HepG2 (cell line): ENCODE measurements around the gene HARS2. TPM values are rescaled to one million over a fixed set of nuclear protein-coding genes. Genes with fewer than 3 reads are reported as not detected.

Experiments
- ATAC-seq: fragments of 200-7000 bp; cut with Tn5 transposase; 3 replicates; pipeline ENCODE4 v1.9.1; 2020; ENCODE audit warnings: mild to moderate bottlenecking, moderate library complexity
- BruUV-seq: library from RNA; stranded (reverse); fragments of 400-500 nt; replicated peaks from 2 replicates; lab custom pipeline; 2021; lab: Mats Ljungman, UMichigan
- CTCF ChIA-PET: fragments of 300-600 bp; formaldehyde crosslinking; extraction: SDS; loops from one replicate; lab custom pipeline; 2021; ENCODE audit warnings: low total read pairs, inconsistent platforms, low intra/inter-chr PET ratio; lab: Yijun Ruan, JAX
- POLR2A ChIA-PET: fragments of 350-600 bp; sonication (Branson Sonifier 250); formaldehyde crosslinking; loops from one replicate; lab custom pipeline; 2020; ENCODE audit warnings: antibody characterized with exemption, inconsistent platforms; lab: Yijun Ruan, JAX
- DNase-seq: peaks from one replicate; pipeline ENCODE4 v3.0.0-alpha.2; 2015; ENCODE audit warnings: low spot score
- FAIRE-seq: peaks from 3 replicates; lab custom pipeline; 2011; peaks lifted over from hg19 to GRCh38; lab: Jason Lieb, UNC
- H2AFZ ChIP-seq: one replicate; pipeline ENCODE4 v1.6.1; 2011; ENCODE audit warnings: low read length, inconsistent platforms
- H3K27ac ChIP-seq: fragments of 300-600 bp; 3 replicates; pipeline ENCODE4 v1.8.0; 2011; ENCODE audit warnings: mixed run types, mild to moderate bottlenecking, mixed read lengths, low read length, inconsistent platforms; ENCODE audit not compliant: insufficient read depth; ENCODE audit errors: extremely low read length
- H3K27me3 ChIP-seq, 2 experiments: fragments of 200-600 bp in 1 of 2; 2 replicates in 1 of 2; 3 replicates in 1 of 2; pipeline versions ENCODE4 v1.6.0 to v1.8.0; 2011; ENCODE audit warnings: low read length in 2 of 2, mild to moderate bottlenecking in 2 of 2, moderate library complexity in 2 of 2, inconsistent platforms in 1 of 2; ENCODE audit not compliant: insufficient read depth in 2 of 2, control insufficient read depth in 1 of 2
- H3K36me3 ChIP-seq, 2 experiments: fragments of 200-600 bp in 1 of 2; replicated peaks in 1 of 2; 2 replicates in 1 of 2; 3 replicates in 1 of 2; pipeline versions ENCODE4 v1.5.1 to v1.8.0; 2011; ENCODE audit warnings: low read length in 2 of 2, inconsistent platforms in 1 of 2; ENCODE audit not compliant: insufficient read depth in 2 of 2, control insufficient read depth in 1 of 2
- H3K4me1 ChIP-seq: 2 replicates; pipeline ENCODE4 v1.5.1; 2012; ENCODE audit warnings: low read length, inconsistent platforms; ENCODE audit not compliant: insufficient read depth
- H3K4me2 ChIP-seq: 2 replicates; pipeline ENCODE4 v1.6.0; 2011; ENCODE audit warnings: low read depth, low read length, inconsistent platforms
- H3K4me3 ChIP-seq, 3 experiments: fragments of 200-600 bp in 1 of 3; sonication (generic), shearing (Covaris generic) in 1 of 3; replicated peaks in 1 of 3; 2 replicates each; pipeline ENCODE4 v1.5.1; 2011 to 2016; ENCODE audit warnings: low read length in 3 of 3, inconsistent platforms in 2 of 3, low read depth in 2 of 3, mild to moderate bottlenecking in 2 of 3, control low read depth in 1 of 3, mixed read lengths in 1 of 3; ENCODE audit not compliant: insufficient read depth in 1 of 3
- H3K79me2 ChIP-seq: one replicate; pipeline ENCODE4 v1.6.1; 2011; ENCODE audit warnings: low read length, inconsistent platforms; ENCODE audit not compliant: insufficient read depth
- H3K9ac ChIP-seq: 2 replicates; pipeline ENCODE4 v1.6.0; 2011; ENCODE audit warnings: mild to moderate bottlenecking, low read depth, low read length, inconsistent platforms; ENCODE audit not compliant: insufficient read depth
- H3K9me3 ChIP-seq: 2 replicates; pipeline ENCODE4 v1.5.1; 2012; ENCODE audit warnings: mild to moderate bottlenecking, low read length
- H4K20me1 ChIP-seq: 2 replicates; pipeline ENCODE4 v1.6.0; 2011; ENCODE audit warnings: inconsistent platforms, mild to moderate bottlenecking, low read length, moderate library complexity; ENCODE audit not compliant: insufficient read depth
- CEBPB ChIP-seq: IDR thresholded peaks from 2 replicates; pipeline ENCODE4 v1.6.1; 2011; ENCODE audit warnings: low read depth, low read length, improper control_type of control experiment, borderline replicate concordance
- FOXK1 ChIP-seq: sonication (generic); formaldehyde crosslinking; IDR thresholded peaks from 2 replicates; pipeline ENCODE4 v1.4.0; 2020; ENCODE audit warnings: low read depth, missing genetic modification reagents, borderline replicate concordance
- HNF4G ChIP-seq, 2 experiments: sonication (generic) in 1 of 2; formaldehyde crosslinking in 1 of 2; IDR thresholded peaks; 2 replicates each; pipeline versions ENCODE4 v1.4.0 to v1.6.1; 2011 to 2020; ENCODE audit warnings: borderline replicate concordance in 2 of 2, low read depth in 2 of 2, mild to moderate bottlenecking in 2 of 2, low read length in 1 of 2, missing genetic modification reagents in 1 of 2, moderate library complexity in 1 of 2
- ZFP62 ChIP-seq: sonication (generic); formaldehyde crosslinking; IDR thresholded peaks from 2 replicates; pipeline ENCODE4 v1.4.0; 2020; ENCODE audit warnings: missing genetic modification reagents
- ZNF121 ChIP-seq: sonication (generic); formaldehyde crosslinking; IDR thresholded peaks from 2 replicates; pipeline ENCODE4 v1.5.0; 2020; ENCODE audit warnings: mild to moderate bottlenecking, missing genetic modification reagents
- ZNF317 ChIP-seq: sonication (generic); formaldehyde crosslinking; IDR thresholded peaks from 2 replicates; pipeline ENCODE4 v1.5.0; 2020; ENCODE audit warnings: mild to moderate bottlenecking, missing genetic modification reagents
- ZNF720 ChIP-seq: sonication (generic); formaldehyde crosslinking; IDR thresholded peaks from 2 replicates; pipeline ENCODE4 v1.4.0; 2020; ENCODE audit warnings: missing genetic modification reagents
- WGBS: methylation state at CpG from one replicate; pipeline ENCODE4 v1.1.6; 2017; ENCODE audit warnings: low lambda C conversion rate; 5-methylcytosine and 5-hydroxymethylcytosine counted together
- in situ Hi-C: cut with HindIII; loops from 2 replicates; pipeline ENCODE4 v1.10.0; 2017; ENCODE audit warnings: low pct_unique_long_range_greater_than_20kb; ENCODE audit not compliant: extremely low pct_ligation_motif_present
- intact Hi-C: fragments of 100-400 bp; cut with micrococcal nuclease; formaldehyde crosslinking; loops from one replicate; pipeline ENCODE4 v1.10.0; 2022; ENCODE audit not compliant: unreplicated experiment
- polyA plus RNA-seq, 8 experiments: library from polyadenylated mRNA; depleted of rRNA in 3 of 8; stranded (reverse) in 7 of 8; unstranded in 1 of 8; fragments of >200 nt; fragmentation: Illumina TruSeq in 4 of 8; extraction: Trizol in 4 of 8; gene quantifications; 2 replicates each; pipeline versions ENCODE4 v1.2.1 to v1.2.3, GENCODE V29; 2011 to 2016; ENCODE audit warnings: low read depth in 4 of 8, missing spikeins in 1 of 8, mixed read lengths in 1 of 8; ENCODE audit not compliant: insufficient read depth in 1 of 8
- total RNA-seq, 5 experiments: library from RNA; depleted of rRNA; stranded (reverse); fragments of >200 nt; fragmentation: Illumina TruSeq; extraction: Trizol; gene quantifications; 2 replicates each; pipeline ENCODE4 v1.2.3, GENCODE V29; 2016; ENCODE audit warnings: low read depth in 1 of 5
- TF ChIP-seq, protein P1 (sequence below): sonication (generic); formaldehyde crosslinking; IDR thresholded peaks from 2 replicates; pipeline ENCODE4 v1.8.1; 2023; ENCODE audit warnings: missing genetic modification reagents, mild to moderate bottlenecking, borderline replicate concordance
- TF ChIP-seq, protein P2 (sequence below), 2 experiments: IDR thresholded peaks; 2 replicates each; pipeline ENCODE4 v1.6.1; 2011 to 2012; ENCODE audit warnings: low read length in 2 of 2, borderline replicate concordance in 1 of 2, low read depth in 1 of 2, mild to moderate bottlenecking in 1 of 2, moderate library complexity in 1 of 2

HARS2 gene
- total and polyA plus RNA-seq, 2 of the 13 experiments (the other 11 are each of a cell fraction or from before 2014, with no cell fraction given): 17.9 to 25.8 TPM

DNA sequence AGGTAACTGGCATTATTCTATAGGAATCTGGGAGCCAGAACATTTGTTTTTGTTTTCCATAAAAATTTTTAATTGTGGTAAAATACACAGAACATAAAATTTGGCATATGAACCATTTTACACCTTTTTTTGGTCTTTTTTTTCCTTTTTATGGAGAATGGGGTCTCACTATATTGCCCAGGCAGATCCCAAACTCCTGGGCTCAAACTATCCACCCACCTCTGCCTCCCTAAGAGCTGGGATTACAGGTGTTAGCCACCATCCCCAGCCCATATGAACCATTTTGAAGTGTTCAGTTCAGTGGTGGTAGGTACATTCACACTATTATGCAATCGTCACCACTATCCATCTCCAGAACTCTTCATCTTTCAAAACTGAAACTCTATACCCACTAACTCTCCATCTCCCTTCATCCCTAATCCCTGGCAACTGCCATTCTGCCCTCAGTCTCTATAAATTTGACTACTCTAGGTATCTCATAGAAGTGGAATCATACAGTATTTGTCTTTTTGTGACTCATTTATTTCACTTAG is 22.4 kb downstream of the HARS2 start:
- CTCF ChIA-PET: no interaction called here
- no peak overlapping the region for H2AFZ ChIP-seq
- FAIRE-seq (no peak), DNase-seq (no peak), ATAC-seq (no peak)
- no peaks in the 10 kb centered on the region for H3K79me2 ChIP-seq
- in situ Hi-C loops: no loop called here
- no peaks in the 10 kb centered on the region; a peak in 1 of 5 replicates for H3K27me3 ChIP-seq
- no peaks in the 10 kb centered on the region for H3K9me3 ChIP-seq
- no peaks in the 10 kb centered on the region for H4K20me1 ChIP-seq
- no peak overlapping the region for H3K9ac ChIP-seq
- peaks cover 36% of the 10 kb centered on the region for H3K4me1 ChIP-seq
- no peak overlapping the region for H3K27ac ChIP-seq
- POLR2A ChIA-PET: no interaction called here
- TF ChIP-seq CEBPB (peak; percentile 60), ZNF121 (CRISPR knock-in tag) (0 out of 2 replicates have a peak, but pooled peaks have one; percentile 21), ZNF720 (CRISPR knock-in tag) (no peak), ZNF317 (CRISPR knock-in tag) (no peak), HNF4G (IDR thresholded peaks at IDR 0.05; ENCODE audit: borderline replicate concordance, low read depth, low read length) (no peak), HNF4G (CRISPR knock-in tag; IDR thresholded peaks at IDR 0.05; ENCODE audit: borderline replicate concordance, low read depth) (no peak), ZFP62 (CRISPR knock-in tag) (no peak), FOXK1 (CRISPR knock-in tag) (no peak)
- TF ChIP-seq, protein P1, sequence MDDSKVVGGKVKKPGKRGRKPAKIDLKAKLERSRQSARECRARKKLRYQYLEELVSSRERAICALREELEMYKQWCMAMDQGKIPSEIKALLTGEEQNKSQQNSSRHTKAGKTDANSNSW (CRISPR knock-in tag): no peak
- TF ChIP-seq, protein P2, sequence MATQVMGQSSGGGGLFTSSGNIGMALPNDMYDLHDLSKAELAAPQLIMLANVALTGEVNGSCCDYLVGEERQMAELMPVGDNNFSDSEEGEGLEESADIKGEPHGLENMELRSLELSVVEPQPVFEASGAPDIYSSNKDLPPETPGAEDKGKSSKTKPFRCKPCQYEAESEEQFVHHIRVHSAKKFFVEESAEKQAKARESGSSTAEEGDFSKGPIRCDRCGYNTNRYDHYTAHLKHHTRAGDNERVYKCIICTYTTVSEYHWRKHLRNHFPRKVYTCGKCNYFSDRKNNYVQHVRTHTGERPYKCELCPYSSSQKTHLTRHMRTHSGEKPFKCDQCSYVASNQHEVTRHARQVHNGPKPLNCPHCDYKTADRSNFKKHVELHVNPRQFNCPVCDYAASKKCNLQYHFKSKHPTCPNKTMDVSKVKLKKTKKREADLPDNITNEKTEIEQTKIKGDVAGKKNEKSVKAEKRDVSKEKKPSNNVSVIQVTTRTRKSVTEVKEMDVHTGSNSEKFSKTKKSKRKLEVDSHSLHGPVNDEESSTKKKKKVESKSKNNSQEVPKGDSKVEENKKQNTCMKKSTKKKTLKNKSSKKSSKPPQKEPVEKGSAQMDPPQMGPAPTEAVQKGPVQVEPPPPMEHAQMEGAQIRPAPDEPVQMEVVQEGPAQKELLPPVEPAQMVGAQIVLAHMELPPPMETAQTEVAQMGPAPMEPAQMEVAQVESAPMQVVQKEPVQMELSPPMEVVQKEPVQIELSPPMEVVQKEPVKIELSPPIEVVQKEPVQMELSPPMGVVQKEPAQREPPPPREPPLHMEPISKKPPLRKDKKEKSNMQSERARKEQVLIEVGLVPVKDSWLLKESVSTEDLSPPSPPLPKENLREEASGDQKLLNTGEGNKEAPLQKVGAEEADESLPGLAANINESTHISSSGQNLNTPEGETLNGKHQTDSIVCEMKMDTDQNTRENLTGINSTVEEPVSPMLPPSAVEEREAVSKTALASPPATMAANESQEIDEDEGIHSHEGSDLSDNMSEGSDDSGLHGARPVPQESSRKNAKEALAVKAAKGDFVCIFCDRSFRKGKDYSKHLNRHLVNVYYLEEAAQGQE (IDR thresholded peaks at IDR 0.05; ENCODE audit: borderline replicate concordance in 1 of 2, low read depth in 1 of 2, low read length in 2 of 2): no peak
- no TSS peak for BruUV-seq
- H3K4me3 ChIP-seq: no peak overlapping the region
- 24% methylated on average over 1 of the region's 1 CpG for WGBS
- intact Hi-C loops: loop anchor here (10.0 kb wide), 1 partner anchor 539 kb away; the partner anchor contains the start of gene CYSTM1
- no peaks in the 10 kb centered on the region for H3K36me3 ChIP-seq
- H3K4me2 ChIP-seq: no peak overlapping the region
